ENCODE measurements around the gene BCL11B.
A peak's percentile ranks its signal among the peaks of the same experiment; 100 is the strongest.
"Not testable (repeated sequence)": the region's sequence is repeated elsewhere in the genome, so short reads cannot be mapped to it uniquely, and the experiment has no call there.

The BCL11B gene

DNA sequence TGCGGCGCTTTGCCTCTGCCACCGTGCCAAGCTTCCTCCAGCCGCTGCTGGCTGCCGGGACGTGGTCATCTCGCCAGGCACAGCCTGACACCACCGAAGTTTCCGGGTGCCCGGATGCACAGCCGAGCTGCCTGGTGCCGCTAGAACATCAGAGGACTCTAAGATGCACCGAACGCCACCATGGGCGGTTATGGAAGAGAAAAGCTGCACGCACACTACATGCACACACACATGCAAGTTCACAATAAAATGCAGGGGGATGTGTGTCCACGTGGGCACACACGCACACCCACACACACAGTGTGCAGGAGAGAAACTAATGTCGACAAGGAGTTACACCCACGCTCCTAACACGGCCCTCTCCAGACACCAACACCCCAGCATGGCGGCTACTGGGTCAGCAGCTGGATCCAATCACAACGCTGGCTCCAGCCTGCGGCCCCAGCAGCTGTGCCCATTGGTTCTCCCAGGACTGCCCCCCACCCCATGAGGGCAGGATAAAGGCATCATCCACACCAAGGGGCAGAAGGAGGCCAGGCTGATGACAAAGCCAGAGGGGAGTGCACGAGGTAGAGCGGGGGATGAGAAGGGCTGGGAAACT, 82.7 kb downstream of the BCL11B start:
- no peak overlapping the region for H3K4me3 ChIP-seq (ENCODE audit: low read depth, low read length)
- DNase-seq (ENCODE audit: low read depth), result no peak
- TF ChIP-seq, protein P1, sequence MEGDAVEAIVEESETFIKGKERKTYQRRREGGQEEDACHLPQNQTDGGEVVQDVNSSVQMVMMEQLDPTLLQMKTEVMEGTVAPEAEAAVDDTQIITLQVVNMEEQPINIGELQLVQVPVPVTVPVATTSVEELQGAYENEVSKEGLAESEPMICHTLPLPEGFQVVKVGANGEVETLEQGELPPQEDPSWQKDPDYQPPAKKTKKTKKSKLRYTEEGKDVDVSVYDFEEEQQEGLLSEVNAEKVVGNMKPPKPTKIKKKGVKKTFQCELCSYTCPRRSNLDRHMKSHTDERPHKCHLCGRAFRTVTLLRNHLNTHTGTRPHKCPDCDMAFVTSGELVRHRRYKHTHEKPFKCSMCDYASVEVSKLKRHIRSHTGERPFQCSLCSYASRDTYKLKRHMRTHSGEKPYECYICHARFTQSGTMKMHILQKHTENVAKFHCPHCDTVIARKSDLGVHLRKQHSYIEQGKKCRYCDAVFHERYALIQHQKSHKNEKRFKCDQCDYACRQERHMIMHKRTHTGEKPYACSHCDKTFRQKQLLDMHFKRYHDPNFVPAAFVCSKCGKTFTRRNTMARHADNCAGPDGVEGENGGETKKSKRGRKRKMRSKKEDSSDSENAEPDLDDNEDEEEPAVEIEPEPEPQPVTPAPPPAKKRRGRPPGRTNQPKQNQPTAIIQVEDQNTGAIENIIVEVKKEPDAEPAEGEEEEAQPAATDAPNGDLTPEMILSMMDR (IDR thresholded peaks at IDR 0.05; ENCODE audit: insufficient read depth, low read depth, low read length, missing control alignments), result no peak

GRCh38 chr14:99188731-99189191, 83.2 kb downstream of the BCL11B start:
- H3K4me3 ChIP-seq (ENCODE audit: low read depth, low read length), result no peak overlapping the region
- TF ChIP-seq, protein P1 (IDR thresholded peaks at IDR 0.05; ENCODE audit: insufficient read depth, low read depth, low read length, missing control alignments), result peak; percentile 15
- DNase-seq (ENCODE audit: low read depth), result no peak

DNA sequence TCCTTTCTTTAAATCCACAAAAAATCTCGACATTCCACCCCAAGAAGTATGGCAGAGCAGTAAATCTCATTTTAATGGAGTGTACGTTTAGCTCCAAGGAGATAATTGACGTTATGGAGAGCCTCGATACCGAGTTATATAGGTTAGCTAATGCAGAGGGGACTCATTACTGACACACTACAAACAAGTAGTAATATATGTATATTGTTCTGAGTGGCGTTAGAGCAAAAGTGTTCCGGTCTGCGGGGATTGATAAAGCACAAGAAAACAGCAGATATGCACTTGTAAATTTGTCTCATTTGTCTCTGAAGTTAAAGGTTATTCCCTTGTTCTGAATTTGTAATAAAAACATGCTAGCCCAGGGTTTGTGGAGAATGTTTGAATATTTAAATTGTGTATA, 84.1 kb downstream of the BCL11B start:
- TF ChIP-seq, protein P1 (IDR thresholded peaks at IDR 0.05; ENCODE audit: insufficient read depth, low read depth, low read length, missing control alignments), result no peak
- H3K4me3 ChIP-seq (ENCODE audit: low read depth, low read length), result no peak overlapping the region
- DNase-seq (ENCODE audit: low read depth), result no peak

GRCh38 chr14:99186956-99187690, 84.9 kb downstream of the BCL11B start:
- TF ChIP-seq, protein P1 (IDR thresholded peaks at IDR 0.05; ENCODE audit: insufficient read depth, low read depth, low read length, missing control alignments), result no peak
- no peak for DNase-seq (ENCODE audit: low read depth)
- H3K4me3 ChIP-seq (ENCODE audit: low read depth, low read length), result no peak overlapping the region

- DNase-seq (ENCODE audit: low read depth), result not testable (repeated sequence)
Measured at GRCh38 chr14:99186336-99186735, 85.7 kb downstream of the BCL11B start.

GRCh38 chr14:99185436-99186068, 86.4 kb downstream of the BCL11B start:
- no peak overlapping the region for H3K4me3 ChIP-seq (ENCODE audit: low read depth, low read length)
- no peak for DNase-seq (ENCODE audit: low read depth)
- TF ChIP-seq, protein P1 (IDR thresholded peaks at IDR 0.05; ENCODE audit: insufficient read depth, low read depth, low read length, missing control alignments), result no peak

More at GRCh38 chr14:99186336-99186735, 85.7 kb downstream of the BCL11B start:
- not testable (repeated sequence) for H3K4me3 ChIP-seq (ENCODE audit: low read depth, low read length)

- no peak for DNase-seq (ENCODE audit: low read depth)
- no peak overlapping the region for H3K4me3 ChIP-seq (ENCODE audit: low read depth, low read length)
- TF ChIP-seq, protein P1 (IDR thresholded peaks at IDR 0.05; ENCODE audit: insufficient read depth, low read depth, low read length, missing control alignments), result no peak
Measured at GRCh38 chr14:99183716-99184115, 88.3 kb downstream of the BCL11B start.
